NB4 (cell line): ENCODE data around the gene TYW1.
"Not testable (repeated sequence)": the region's sequence is repeated elsewhere in the genome, so short reads cannot be mapped to it uniquely, and the experiment has no call there.

ENCODE experiments used
- DNase-seq: peaks from one replicate; pipeline ENCODE4 v3.0.0; 2010; ENCODE audit warnings: low read depth
- H3K4me3 ChIP-seq: one replicate; pipeline ENCODE4 v1.5.1; 2011; ENCODE audit warnings: mild to moderate bottlenecking, low read depth, low read length, moderate library complexity
- CTCF ChIP-seq: IDR thresholded peaks from one replicate; pipeline ENCODE4 v1.5.1; 2012; ENCODE audit warnings: low read depth, low read length
- MAX ChIP-seq: IDR thresholded peaks from 2 replicates; pipeline ENCODE4 v1.6.1; 2011; ENCODE audit warnings: low read depth, low read length
- MYC ChIP-seq: IDR thresholded peaks from 2 replicates; pipeline ENCODE4 v1.6.1; 2011; ENCODE audit warnings: low read depth, low read length
- POLR2A ChIP-seq: IDR thresholded peaks from 2 replicates; pipeline ENCODE4 v1.6.1; 2011; ENCODE audit warnings: mild to moderate bottlenecking; ENCODE audit not compliant: insufficient read length; ENCODE audit errors: extremely low read depth

The TYW1 gene

DNA sequence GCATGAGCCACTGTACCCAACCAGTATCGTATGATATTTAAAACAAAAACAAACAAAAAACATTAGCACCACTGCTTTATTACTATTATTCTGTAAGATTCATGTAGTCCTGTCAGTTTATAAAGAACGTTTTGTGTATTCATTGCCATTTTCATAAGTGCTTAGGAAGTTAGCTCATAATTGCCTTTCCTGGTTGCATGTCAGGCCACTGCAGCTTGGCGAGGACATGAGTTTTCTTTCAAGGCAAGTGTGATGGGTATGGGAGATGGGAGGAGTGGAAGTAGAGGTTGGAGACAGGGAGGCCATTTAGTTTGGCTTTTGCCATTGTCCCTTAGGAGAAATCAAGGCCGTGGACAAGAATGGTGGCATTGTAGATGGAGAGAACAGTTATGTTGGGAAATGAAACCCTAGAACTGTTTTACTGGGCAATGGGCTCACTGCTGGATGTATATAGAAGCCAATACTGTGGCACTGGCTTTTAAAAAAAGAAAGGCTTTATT lies 48.9 kb downstream of the TYW1 start:
- no peak overlapping the region for H3K4me3 ChIP-seq
- TF ChIP-seq CTCF (no peak), POLR2A (no peak), MYC (no peak), MAX (no peak)
- no peak for DNase-seq

DNA sequence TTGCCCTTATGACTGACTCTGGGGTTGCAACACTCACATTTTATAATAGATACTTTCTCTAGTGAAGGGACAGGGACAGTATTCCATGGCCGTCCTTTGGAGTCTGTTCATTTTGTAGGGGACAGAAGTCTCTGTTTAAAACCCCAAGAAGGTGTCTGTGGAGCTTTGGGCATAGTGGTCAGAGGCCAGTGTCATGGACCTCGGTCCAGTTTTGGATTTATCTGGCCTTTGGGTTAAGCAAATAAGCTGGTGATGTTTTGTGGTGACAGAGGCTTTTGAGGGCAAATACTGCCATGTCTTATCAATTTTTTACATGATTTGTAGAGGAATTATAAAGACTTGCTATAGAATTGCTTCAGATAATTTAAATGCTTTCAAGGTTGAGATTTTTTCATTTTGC lies 50.2 kb downstream of the TYW1 start:
- DNase-seq, H3K4me3 ChIP-seq: not testable (repeated sequence)

- not testable (repeated sequence) for H3K4me3 ChIP-seq, DNase-seq
Observed at GRCh38 chr7:67049908-67050307, 53.3 kb downstream of the TYW1 start.

DNA sequence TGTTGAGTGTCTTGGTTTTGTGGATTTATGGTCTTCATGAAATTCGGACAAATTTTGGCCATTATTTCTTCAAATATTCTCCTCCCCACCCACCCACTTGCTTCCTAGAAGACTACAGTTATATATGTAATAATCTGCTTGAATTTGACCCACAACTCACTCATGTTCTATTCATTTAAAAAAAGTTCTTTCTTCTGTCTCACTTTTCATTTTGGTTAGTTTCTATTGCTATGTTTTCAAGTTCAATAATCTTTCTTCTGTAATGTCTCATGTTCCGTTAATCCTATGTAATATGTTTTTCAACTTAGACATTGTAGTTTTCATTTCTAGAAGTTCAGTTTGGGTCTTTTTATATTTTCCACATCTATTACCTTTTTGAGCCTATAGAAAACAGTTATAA lies 55.5 kb downstream of the TYW1 start:
- H3K4me3 ChIP-seq, DNase-seq: not testable (repeated sequence)

- no peak overlapping the region for H3K4me3 ChIP-seq
- no peak for DNase-seq
- TF ChIP-seq CTCF, result no peak
- no peak for TF ChIP-seq MYC
Observed at GRCh38 chr7:67056683-67057082, 60.0 kb downstream of the TYW1 start.

- not testable (repeated sequence) for H3K4me3 ChIP-seq, DNase-seq
Observed at GRCh38 chr7:67061321-67061720, 64.7 kb downstream of the TYW1 start.

DNA sequence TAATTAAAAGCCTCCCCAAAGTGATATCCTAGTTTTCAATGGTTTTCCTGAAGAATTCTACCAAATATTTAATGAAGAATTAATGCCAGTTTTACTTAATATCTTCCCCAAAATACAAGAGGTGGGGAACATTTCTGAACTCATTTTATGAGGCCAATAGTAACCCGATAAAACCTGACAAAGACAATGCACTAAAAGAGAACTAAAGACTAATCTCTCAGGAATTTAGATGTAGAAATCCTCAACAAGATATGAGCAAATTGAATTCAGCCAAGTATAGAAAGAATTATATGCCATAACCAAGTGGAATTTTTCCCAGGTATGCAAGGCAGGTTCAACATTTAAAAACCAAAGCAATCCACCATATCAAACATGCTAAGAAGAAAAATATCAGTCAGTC lies 66.2 kb downstream of the TYW1 start:
- not testable (repeated sequence) for DNase-seq, H3K4me3 ChIP-seq

DNA sequence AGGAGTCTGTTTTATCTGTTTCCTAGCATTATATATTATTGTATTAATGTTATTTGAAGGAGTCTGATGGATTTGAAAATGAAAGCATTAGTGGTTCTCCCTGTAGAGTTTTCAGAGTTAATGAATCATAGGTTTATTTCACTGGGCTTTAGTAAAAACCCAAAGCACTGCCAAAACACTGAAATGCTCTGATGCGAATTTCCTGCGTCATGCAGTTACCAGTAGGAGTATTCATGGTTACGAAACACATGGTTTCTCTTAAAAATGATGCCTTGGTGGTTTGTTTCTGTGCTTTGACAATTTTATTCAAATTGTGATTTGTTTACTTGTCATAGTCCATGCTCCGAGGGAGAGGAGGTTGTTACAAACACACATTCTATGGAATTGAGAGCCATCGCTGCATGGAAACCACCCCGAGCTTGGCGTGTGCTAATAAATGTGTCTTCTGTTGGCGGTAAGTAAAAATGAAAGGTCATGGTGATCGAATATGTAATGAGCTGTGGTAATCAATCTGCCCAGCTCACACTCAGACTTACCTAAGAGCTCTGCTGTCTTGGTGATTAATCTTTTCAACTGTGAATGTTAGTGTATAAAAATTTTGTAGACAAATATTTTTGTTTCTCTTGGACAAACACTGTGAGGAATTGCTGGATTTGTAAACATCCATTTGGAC lies 70.5 kb downstream of the TYW1 start:
- DNase-seq, result peak; percentile 37
- H3K4me3 ChIP-seq, result not testable (repeated sequence)

GRCh38 chr7:67076120-67076519 lies 79.5 kb downstream of the TYW1 start:
- not testable (repeated sequence) for DNase-seq, H3K4me3 ChIP-seq

- not testable (repeated sequence) for DNase-seq, H3K4me3 ChIP-seq
Observed at GRCh38 chr7:67082880-67083279, 86.2 kb downstream of the TYW1 start.

GRCh38 chr7:67089261-67089660 lies 92.6 kb downstream of the TYW1 start:
- DNase-seq, H3K4me3 ChIP-seq: not testable (repeated sequence)

DNA sequence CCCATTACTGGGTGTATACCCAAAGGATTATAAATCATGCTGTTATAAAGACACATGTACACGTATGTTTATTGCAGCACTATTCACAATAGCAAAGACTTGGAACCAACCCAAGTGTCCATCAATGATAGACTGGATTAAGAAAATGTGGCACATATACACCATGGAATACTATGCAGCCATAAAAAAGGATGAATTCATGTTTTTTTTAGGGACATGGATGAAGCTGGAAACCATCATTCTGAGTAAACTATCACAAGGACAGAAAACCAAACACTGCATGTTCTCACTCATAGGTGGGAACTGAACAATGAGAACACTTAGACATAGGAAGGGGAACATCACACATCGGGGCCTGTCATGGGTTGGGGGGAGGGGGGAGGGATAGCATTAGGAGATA lies 94.4 kb downstream of the TYW1 start:
- H3K4me3 ChIP-seq, DNase-seq: not testable (repeated sequence)

- H3K4me3 ChIP-seq, DNase-seq: not testable (repeated sequence)
Observed at GRCh38 chr7:67098031-67098430, 101.4 kb downstream of the TYW1 start.

- not testable (repeated sequence) for H3K4me3 ChIP-seq, DNase-seq
Observed at GRCh38 chr7:67099406-67099805, 102.8 kb downstream of the TYW1 start.

DNA sequence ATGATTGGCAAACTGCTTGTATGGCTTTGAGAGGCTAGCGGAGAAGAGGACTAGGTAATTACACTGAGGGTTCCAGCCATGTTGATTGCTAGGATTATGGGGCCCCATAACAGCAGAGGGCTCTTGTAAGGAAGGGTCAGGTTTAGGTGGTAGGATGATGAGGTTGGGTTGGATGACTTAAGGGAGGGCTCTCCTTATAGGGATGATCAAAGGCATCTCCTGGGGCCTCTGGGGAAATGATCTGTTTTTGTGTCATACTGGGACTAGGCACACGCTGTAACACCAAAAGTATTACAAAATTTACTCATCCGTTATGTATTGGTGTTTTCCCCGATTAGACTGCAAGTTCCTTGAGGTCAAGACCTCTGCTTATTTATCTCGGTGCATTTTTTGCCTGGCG lies 103.4 kb downstream of the TYW1 start:
- not testable (repeated sequence) for DNase-seq, H3K4me3 ChIP-seq
